ENCODE results near the gene AHCYL1. TPM values are rescaled to one million over a fixed set of nuclear protein-coding genes. Genes with fewer than 3 reads are reported as not detected.
"Not testable (repeated sequence)": the region's sequence is repeated elsewhere in the genome, so short reads cannot be mapped to it uniquely, and the experiment has no call there.

AHCYL1 gene
- total RNA-seq, 2 donors from 2014 or later: 37.4 to 69.3 TPM

GRCh38 chr1:109950509-109950908 lies 34.1 kb upstream of the AHCYL1 start:
- DNase-seq (ENCODE audit: low spot score) (no peak), ATAC-seq (ENCODE audit: insufficient number of reproducible peaks, low FRiP score, low read depth) (no peak)
- Histone ChIP-seq H3K4me3 (no peak overlapping the region), H3K4me1 (ENCODE audit: control insufficient read depth in 1 of 2, low read depth in 2 of 2) (no peaks in the 10 kb centered on the region), H3K27ac (no peak overlapping the region), H3K36me3 (no peaks in the 10 kb centered on the region), H3K27me3 (replicated peaks; ENCODE audit: insufficient read depth) (no peaks in the 10 kb centered on the region), H3K9me3 (no peaks in the 10 kb centered on the region)
- no peak for TF ChIP-seq CTCF (IDR thresholded peaks at IDR 0.05)

- not testable (repeated sequence) for ATAC-seq (ENCODE audit: insufficient number of reproducible peaks, low FRiP score, low read depth)
These were observed 33.1 kb upstream of the AHCYL1 start for GRCh38 chr1:109951501-109951900.

GRCh38 chr1:109954041-109954512 lies 30.5 kb upstream of the AHCYL1 start:
- DNase-seq (ENCODE audit: low spot score) (no peak), ATAC-seq (ENCODE audit: insufficient number of reproducible peaks, low FRiP score, low read depth) (no peak)
- Histone ChIP-seq H3K4me1 (ENCODE audit: control insufficient read depth in 1 of 2, low read depth in 2 of 2) (no peaks in the 10 kb centered on the region), H3K9me3 (no peaks in the 10 kb centered on the region), H3K36me3 (no peaks in the 10 kb centered on the region), H3K4me3 (no peak overlapping the region), H3K27me3 (replicated peaks; ENCODE audit: insufficient read depth) (no peaks in the 10 kb centered on the region), H3K27ac (no peak overlapping the region)
- no peak for TF ChIP-seq CTCF (IDR thresholded peaks at IDR 0.05)

More at GRCh38 chr1:109951501-109951900, 33.1 kb upstream of the AHCYL1 start:
- not testable (repeated sequence) for H3K27me3 ChIP-seq (replicated peaks; ENCODE audit: insufficient read depth); DNase-seq (ENCODE audit: low spot score); H3K9me3 ChIP-seq; H3K4me3 ChIP-seq; H3K4me1 ChIP-seq (ENCODE audit: control insufficient read depth in 1 of 2, low read depth in 2 of 2); H3K36me3 ChIP-seq; H3K27ac ChIP-seq

GRCh38 chr1:109959632-109959973 lies 25.0 kb upstream of the AHCYL1 start:
- no peak overlapping the region for H3K4me3 ChIP-seq
- H3K9me3 ChIP-seq: no peaks in the 10 kb centered on the region
- ATAC-seq (ENCODE audit: insufficient number of reproducible peaks, low FRiP score, low read depth) (no peak), DNase-seq (ENCODE audit: low spot score) (no peak)
- no peak for TF ChIP-seq CTCF (IDR thresholded peaks at IDR 0.05)
- no peaks in the 10 kb centered on the region for H3K27me3 ChIP-seq (replicated peaks; ENCODE audit: insufficient read depth)
- peaks cover 13 to 24% of the 10 kb centered on the region in 2 donors for H3K4me1 ChIP-seq (ENCODE audit: control insufficient read depth in 1 of 2, low read depth in 2 of 2)
- no peaks in the 10 kb centered on the region for H3K36me3 ChIP-seq
- peak overlapping the region; percentile 26 to 52 for H3K27ac ChIP-seq

GRCh38 chr1:109959974-109960744 lies 24.4 kb upstream of the AHCYL1 start:
- H3K27me3 ChIP-seq (replicated peaks; ENCODE audit: insufficient read depth): no peaks in the 10 kb centered on the region
- no peaks in the 10 kb centered on the region for H3K9me3 ChIP-seq
- no peak overlapping the region for H3K4me3 ChIP-seq
- H3K27ac ChIP-seq: peak overlapping the region in 1 of 2 donors; percentile 52
- no peak for TF ChIP-seq CTCF (IDR thresholded peaks at IDR 0.05)
- H3K36me3 ChIP-seq: no peaks in the 10 kb centered on the region
- peaks cover 13 to 24% of the 10 kb centered on the region in 2 donors for H3K4me1 ChIP-seq (ENCODE audit: control insufficient read depth in 1 of 2, low read depth in 2 of 2)
- no peak for DNase-seq (ENCODE audit: low spot score)
- ATAC-seq (ENCODE audit: insufficient number of reproducible peaks, low FRiP score, low read depth): no peak

GRCh38 chr1:109960745-109961094 lies 23.8 kb upstream of the AHCYL1 start:
- ATAC-seq (ENCODE audit: insufficient number of reproducible peaks, low FRiP score, low read depth) (no peak), DNase-seq (ENCODE audit: low spot score) (no peak)
- peaks cover 13 to 24% of the 10 kb centered on the region in 2 donors for H3K4me1 ChIP-seq (ENCODE audit: control insufficient read depth in 1 of 2, low read depth in 2 of 2)
- no peaks in the 10 kb centered on the region for H3K9me3 ChIP-seq
- no peak for TF ChIP-seq CTCF (IDR thresholded peaks at IDR 0.05)
- H3K4me3 ChIP-seq: no peak overlapping the region
- no peak overlapping the region for H3K27ac ChIP-seq
- H3K36me3 ChIP-seq: no peaks in the 10 kb centered on the region
- H3K27me3 ChIP-seq (replicated peaks; ENCODE audit: insufficient read depth): no peaks in the 10 kb centered on the region
